RPMI8226 (cell line): ENCODE data around the gene ISX.
"Not testable (repeated sequence)": the region's sequence is repeated elsewhere in the genome, so short reads cannot be mapped to it uniquely, and the experiment has no call there.

Source experiments
- DNase-seq: peaks from one replicate; pipeline ENCODE4 v3.0.0-alpha.2; 2015

The ISX gene

GRCh38 chr22:35065796-35066218 lies at the start of gene ISX:
TSS of gene ISX (plus strand) at chr22:35066158. CDS start at chr22:35067088, 930 bp downstream.
- no peak for DNase-seq

GRCh38 chr22:35016909-35017308 lies 49.0 kb upstream of the ISX start:
- no peak for DNase-seq

GRCh38 chr22:35018995-35019394 lies 47.0 kb upstream of the ISX start:
- DNase-seq: no peak

GRCh38 chr22:35020517-35020916 lies 45.4 kb upstream of the ISX start:
- DNase-seq: no peak

- no peak for DNase-seq
Observed at GRCh38 chr22:35021161-35021560, 44.8 kb upstream of the ISX start.

- no peak for DNase-seq
Observed at GRCh38 chr22:35022291-35022690, 43.7 kb upstream of the ISX start.

- DNase-seq: peak; percentile 74
Observed at GRCh38 chr22:35023692-35024363, 42.1 kb upstream of the ISX start.

GRCh38 chr22:35024364-35024692 lies 41.6 kb upstream of the ISX start:
- DNase-seq: no peak

- DNase-seq: not testable (repeated sequence)
Observed at GRCh38 chr22:35030112-35030511, 35.8 kb upstream of the ISX start.

GRCh38 chr22:35032571-35032970 lies 33.4 kb upstream of the ISX start:
- DNase-seq: no peak

- no peak for DNase-seq
Observed at GRCh38 chr22:35033635-35034296, 32.2 kb upstream of the ISX start.

GRCh38 chr22:35034963-35035362 lies 31.0 kb upstream of the ISX start:
- DNase-seq: no peak

- no peak for DNase-seq
Observed at GRCh38 chr22:35037089-35037488, 28.9 kb upstream of the ISX start.

GRCh38 chr22:35039625-35040024 lies 26.3 kb upstream of the ISX start:
- DNase-seq: no peak

GRCh38 chr22:35043252-35043933 lies 22.6 kb upstream of the ISX start:
- DNase-seq: peak; percentile 26

- no peak for DNase-seq
Observed at GRCh38 chr22:35043934-35044319, 22.0 kb upstream of the ISX start.

GRCh38 chr22:35044607-35045390 lies 21.2 kb upstream of the ISX start:
- DNase-seq: no peak

GRCh38 chr22:35045451-35045850 lies 20.5 kb upstream of the ISX start:
- no peak for DNase-seq

- DNase-seq: no peak
Observed at GRCh38 chr22:35046744-35047462, 19.1 kb upstream of the ISX start.

- DNase-seq: not testable (repeated sequence)
Observed at GRCh38 chr22:35050038-35050437, 15.9 kb upstream of the ISX start.

- no peak for DNase-seq
Observed at GRCh38 chr22:35051013-35051535, 14.9 kb upstream of the ISX start.

- DNase-seq: no peak
Observed at GRCh38 chr22:35051791-35052190, 14.2 kb upstream of the ISX start.
